HG02852 (cell line): ENCODE measurements around the gene UBTF.

Source experiments
- ATAC-seq: cut with Tn5 transposase; IDR thresholded peaks from one replicate; pipeline ENCODE4 v1.9.1; 2021; ENCODE audit warnings: mild to moderate bottlenecking, moderate library complexity; ENCODE audit not compliant: unreplicated experiment

UBTF gene

GRCh38 chr17:44219616-44220212 is at the start of gene UBTF:
Gene UBTF, minus strand, starts transcription at chr17:44219675. Its CDS starts 1,446 bp downstream, at chr17:44218229.
- ATAC-seq: peak; percentile 12

- ATAC-seq: no peak
Observed at GRCh38 chr17:44268709-44269534, 49.4 kb upstream of the UBTF start.

- ATAC-seq: no peak
Observed at GRCh38 chr17:44267818-44268490, 48.5 kb upstream of the UBTF start, which contains the start of gene SLC4A1. Gene SLC4A1, minus strand, starts transcription at chr17:44268135. Its CDS starts 5,269 bp downstream, at chr17:44262866.

- ATAC-seq: no peak
Observed at GRCh38 chr17:44267165-44267455, 47.6 kb upstream of the UBTF start.

GRCh38 chr17:44266402-44267164 is 47.1 kb upstream of the UBTF start:
- ATAC-seq: no peak

- no peak for ATAC-seq
Observed at GRCh38 chr17:44263345-44263902, 43.9 kb upstream of the UBTF start.

GRCh38 chr17:44262654-44263225 is 43.3 kb upstream of the UBTF start:
- no peak for ATAC-seq

GRCh38 chr17:44260296-44260695 is 40.8 kb upstream of the UBTF start:
- no peak for ATAC-seq

GRCh38 chr17:44258811-44259351 is 39.4 kb upstream of the UBTF start:
- ATAC-seq: no peak

- no peak for ATAC-seq
Observed at GRCh38 chr17:44257815-44258760, 38.6 kb upstream of the UBTF start.

- no peak for ATAC-seq
Observed at GRCh38 chr17:44256671-44257070, 37.2 kb upstream of the UBTF start.

- ATAC-seq: no peak
Observed at GRCh38 chr17:44255915-44256314, 36.4 kb upstream of the UBTF start.

- no peak for ATAC-seq
Observed at GRCh38 chr17:44254361-44255095, 35.1 kb upstream of the UBTF start.

- ATAC-seq: no peak
Observed at GRCh38 chr17:44253006-44253405, 33.5 kb upstream of the UBTF start.

- ATAC-seq: no peak
Observed at GRCh38 chr17:44251062-44251461, 31.6 kb upstream of the UBTF start.

GRCh38 chr17:44249501-44250246 is 30.2 kb upstream of the UBTF start:
- ATAC-seq: no peak

GRCh38 chr17:44247876-44248736 is 28.6 kb upstream of the UBTF start:
- no peak for ATAC-seq
